ENCODE data around the gene KRTDAP.

KRTDAP gene

GRCh38 chr19:35490364-35490763 lies at the start of gene KRTDAP:
TSS of gene KRTDAP (minus strand) at chr19:35490464. CDS start at chr19:35490442, 22 bp downstream.
- DNase-seq (ENCODE audit: low spot score), result no peak

GRCh38 chr19:35539850-35540249 lies 49.6 kb upstream of the KRTDAP start:
- no peak for DNase-seq (ENCODE audit: low spot score)

- DNase-seq (ENCODE audit: low spot score), result no peak
Measured at GRCh38 chr19:35539314-35539713, 49.0 kb upstream of the KRTDAP start.

- DNase-seq (ENCODE audit: low spot score), result no peak
Measured at GRCh38 chr19:35534803-35535480, 44.7 kb upstream of the KRTDAP start.

- DNase-seq (ENCODE audit: low spot score), result peak; percentile 48
Measured at GRCh38 chr19:35533822-35534392, 43.6 kb upstream of the KRTDAP start.

GRCh38 chr19:35533201-35533821 lies 43.0 kb upstream of the KRTDAP start, which contains the start of gene GAPDHS:
TSS of gene GAPDHS (plus strand) at chr19:35533456. CDS start at chr19:35533528, 72 bp downstream.
- DNase-seq (ENCODE audit: low spot score), result peak; percentile 40

GRCh38 chr19:35531291-35531690 lies 41.0 kb upstream of the KRTDAP start:
- no peak for DNase-seq (ENCODE audit: low spot score)

- no peak for DNase-seq (ENCODE audit: low spot score)
Measured at GRCh38 chr19:35529241-35530218, 39.3 kb upstream of the KRTDAP start.

GRCh38 chr19:35528218-35529038 lies 38.2 kb upstream of the KRTDAP start, which contains the start of gene SBSN:
TSS of gene SBSN (minus strand) at chr19:35528311. CDS start at chr19:35528281, 30 bp downstream.
- DNase-seq (ENCODE audit: low spot score), result peak; percentile 81

GRCh38 chr19:35525873-35526272 lies 35.6 kb upstream of the KRTDAP start:
- DNase-seq (ENCODE audit: low spot score), result no peak

GRCh38 chr19:35524181-35524837 lies 34.0 kb upstream of the KRTDAP start:
- no peak for DNase-seq (ENCODE audit: low spot score)

GRCh38 chr19:35522745-35523327 lies 32.6 kb upstream of the KRTDAP start:
- DNase-seq (ENCODE audit: low spot score), result no peak

- DNase-seq (ENCODE audit: low spot score), result no peak
Measured at GRCh38 chr19:35521124-35521743, 31.0 kb upstream of the KRTDAP start.

GRCh38 chr19:35519291-35519690 lies 29.0 kb upstream of the KRTDAP start:
- DNase-seq (ENCODE audit: low spot score), result peak; percentile 56

GRCh38 chr19:35518313-35518712 lies 28.0 kb upstream of the KRTDAP start:
- DNase-seq (ENCODE audit: low spot score), result peak; percentile 90

- DNase-seq (ENCODE audit: low spot score), result no peak
Measured at GRCh38 chr19:35517342-35517741, 27.1 kb upstream of the KRTDAP start.

GRCh38 chr19:35516310-35516709 lies 26.0 kb upstream of the KRTDAP start:
- no peak for DNase-seq (ENCODE audit: low spot score)

GRCh38 chr19:35514282-35514809 lies 24.1 kb upstream of the KRTDAP start:
- peak; percentile 44 for DNase-seq (ENCODE audit: low spot score)

GRCh38 chr19:35513628-35514281 lies 23.5 kb upstream of the KRTDAP start, which contains the start of gene DMKN:
TSS of gene DMKN (minus strand) at chr19:35513649. CDS start at chr19:35513475, 174 bp downstream.
- peak; percentile 86 for DNase-seq (ENCODE audit: low spot score)
